Measurements from ENCODE around the gene ABTB2.

ABTB2 gene

GRCh38 chr11:34360046-34360445 lies 2.2 kb upstream of the ABTB2 start:
- no peak for DNase-seq (ENCODE audit: low read depth)

GRCh38 chr11:34359548-34359891 lies 1.7 kb upstream of the ABTB2 start:
- DNase-seq (ENCODE audit: low read depth) = no peak

- peak; percentile 41 for DNase-seq (ENCODE audit: low read depth)
Measured at GRCh38 chr11:34358728-34359547, 1.1 kb upstream of the ABTB2 start.

GRCh38 chr11:34358258-34358727 lies 483 bp upstream of the ABTB2 start:
- no peak for DNase-seq (ENCODE audit: low read depth)

GRCh38 chr11:34356913-34357700 lies 703 bp downstream of the ABTB2 start:
- peak; percentile 21 for DNase-seq (ENCODE audit: low read depth)

- DNase-seq (ENCODE audit: low read depth) = no peak
Measured at GRCh38 chr11:34356576-34356912, 1.3 kb downstream of the ABTB2 start.

GRCh38 chr11:34356130-34356529 lies 1.7 kb downstream of the ABTB2 start:
- no peak for DNase-seq (ENCODE audit: low read depth)

GRCh38 chr11:34355726-34356125 lies 2.1 kb downstream of the ABTB2 start:
- DNase-seq (ENCODE audit: low read depth) = no peak

- no peak for DNase-seq (ENCODE audit: low read depth)
Measured at GRCh38 chr11:34354782-34355181, 3.0 kb downstream of the ABTB2 start.

GRCh38 chr11:34353881-34354280 lies 3.9 kb downstream of the ABTB2 start:
- DNase-seq (ENCODE audit: low read depth) = no peak

- no peak for DNase-seq (ENCODE audit: low read depth)
Measured at GRCh38 chr11:34351687-34352469, 5.9 kb downstream of the ABTB2 start.

GRCh38 chr11:34351051-34351450 lies 6.8 kb downstream of the ABTB2 start:
- no peak for DNase-seq (ENCODE audit: low read depth)

- no peak for DNase-seq (ENCODE audit: low read depth)
Measured at GRCh38 chr11:34349882-34350281, 7.9 kb downstream of the ABTB2 start.

- no peak for DNase-seq (ENCODE audit: low read depth)
Measured at GRCh38 chr11:34348919-34349318, 8.9 kb downstream of the ABTB2 start.

GRCh38 chr11:34348096-34348495 lies 9.7 kb downstream of the ABTB2 start:
- no peak for DNase-seq (ENCODE audit: low read depth)

- no peak for DNase-seq (ENCODE audit: low read depth)
Measured at GRCh38 chr11:34346551-34346950, 11.3 kb downstream of the ABTB2 start.

- DNase-seq (ENCODE audit: low read depth) = no peak
Measured at GRCh38 chr11:34345991-34346480, 11.8 kb downstream of the ABTB2 start.

GRCh38 chr11:34345540-34345876 lies 12.3 kb downstream of the ABTB2 start:
- no peak for DNase-seq (ENCODE audit: low read depth)

GRCh38 chr11:34344768-34345539 lies 12.9 kb downstream of the ABTB2 start:
- no peak for DNase-seq (ENCODE audit: low read depth)

- no peak for DNase-seq (ENCODE audit: low read depth)
Measured at GRCh38 chr11:34344410-34344767, 13.4 kb downstream of the ABTB2 start.

GRCh38 chr11:34343686-34344085 lies 14.1 kb downstream of the ABTB2 start:
- no peak for DNase-seq (ENCODE audit: low read depth)

- DNase-seq (ENCODE audit: low read depth) = no peak
Measured at GRCh38 chr11:34343153-34343552, 14.7 kb downstream of the ABTB2 start.

Data from T-helper 22 cell (primary cell).